Muscle layer of colon (tissue), 2 donors: ENCODE results near the gene PTPRD.

Experiments
- H3K27ac ChIP-seq: one replicate; pipeline ENCODE4 v1.7.0; 2013; ENCODE audit warnings: low read depth, mild to moderate bottlenecking, low read length, moderate library complexity
- H3K27me3 ChIP-seq, 2 donors: one replicate each; pipeline ENCODE4 v1.7.0; 2013; ENCODE audit warnings: low read length in 2 of 2, mild to moderate bottlenecking in 2 of 2; ENCODE audit not compliant: insufficient read depth in 2 of 2, control insufficient read depth in 1 of 2
- H3K36me3 ChIP-seq: one replicate; pipeline ENCODE4 v1.7.0; 2013; ENCODE audit warnings: mild to moderate bottlenecking, low read length; ENCODE audit not compliant: insufficient read depth
- H3K4me1 ChIP-seq: one replicate; pipeline ENCODE4 v1.7.0; 2013; ENCODE audit warnings: mild to moderate bottlenecking, low read length; ENCODE audit not compliant: insufficient read depth
- H3K4me3 ChIP-seq, 2 donors: one replicate each; pipeline ENCODE4 v1.7.0; 2013; ENCODE audit warnings: low read length in 2 of 2, low read depth in 1 of 2, mild to moderate bottlenecking in 1 of 2, moderate library complexity in 1 of 2
- H3K9ac ChIP-seq: one replicate; pipeline ENCODE4 v1.7.0; 2013; ENCODE audit warnings: low read length
- H3K9me3 ChIP-seq: one replicate; pipeline ENCODE4 v1.7.0; 2013; ENCODE audit warnings: mild to moderate bottlenecking, low read length
- donor health status: abdominal sarcoma.
- donor health status: Adenocarcinoma of cecum.

PTPRD gene

DNA sequence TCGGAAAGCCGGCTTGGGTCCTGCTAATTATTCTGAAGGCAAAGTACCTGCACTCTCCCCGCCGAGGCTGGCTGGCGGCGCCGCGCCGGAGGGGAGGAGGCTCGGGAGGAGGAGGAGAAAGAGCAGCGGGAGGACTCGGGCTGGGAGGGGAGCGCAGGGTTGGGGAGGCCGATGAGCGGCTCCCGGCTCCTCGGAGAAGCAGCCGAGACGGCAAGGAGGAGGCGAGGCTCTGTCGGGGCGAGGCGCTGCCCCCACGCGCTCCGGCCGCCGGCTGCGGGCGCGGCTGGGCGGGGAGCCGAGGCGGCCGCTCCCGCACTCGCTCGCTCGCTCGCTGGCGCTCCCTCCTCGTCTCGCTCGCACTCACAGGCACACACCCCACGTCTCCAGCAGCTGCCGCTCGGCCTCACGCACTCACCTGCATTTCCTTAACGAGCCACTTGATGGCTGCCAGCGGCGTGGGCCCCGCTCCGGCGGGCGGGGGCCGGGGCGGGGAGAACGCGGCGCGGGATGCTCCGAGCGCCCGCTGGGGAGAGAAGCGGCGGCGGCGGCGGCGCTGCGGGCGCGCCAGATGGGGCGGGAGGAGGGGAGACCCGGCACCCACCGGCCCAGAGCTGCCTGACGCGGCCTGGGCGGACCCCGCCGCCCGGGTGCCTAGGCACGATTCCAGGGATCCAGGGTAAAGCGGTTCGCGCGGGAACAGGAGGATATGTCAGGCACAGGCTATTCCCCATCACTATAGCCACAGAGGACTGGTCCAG is at the start of gene PTPRD:
PTPRD (minus strand) TSS at position 362 of the 758 bp plus-strand sequence.
- Histone ChIP-seq H3K4me1 (no peaks in the 10 kb centered on the region), H3K9me3 (no peaks in the 10 kb centered on the region), H3K4me3 (peak within 1 kb of the TSS; percentile 11 to 38), H3K9ac (no peak within 1 kb of the TSS), H3K27me3 (peaks cover 12 to 24% of the 10 kb centered on the region in 2 donors), H3K36me3 (no peaks in the 10 kb centered on the region), H3K27ac (no peak within 1 kb of the TSS)

DNA sequence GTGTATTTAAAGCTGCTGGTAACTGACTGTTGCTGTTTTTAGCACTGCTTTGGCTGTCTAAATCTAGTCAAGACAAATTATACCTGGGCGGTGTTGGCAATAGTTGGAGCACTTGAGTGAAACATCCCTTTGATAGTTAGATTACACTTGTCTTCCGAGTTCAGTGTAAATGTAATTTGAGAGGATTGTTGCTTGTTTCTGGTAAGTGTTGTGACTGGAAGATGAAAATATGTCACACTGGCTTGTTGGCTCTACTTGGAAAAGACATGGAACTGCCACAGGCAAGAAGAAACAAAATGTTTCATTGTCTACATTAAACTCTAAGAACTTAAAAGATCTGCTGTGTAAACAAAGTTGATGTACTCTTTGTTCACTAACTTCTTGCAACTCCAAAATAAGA is 49.2 kb upstream of the PTPRD start:
- Histone ChIP-seq H3K27ac (no peak overlapping the region), H3K36me3 (no peaks in the 10 kb centered on the region), H3K9ac (no peak overlapping the region), H3K4me1 (no peaks in the 10 kb centered on the region), H3K4me3 (no peak overlapping the region), H3K27me3 (no peaks in the 10 kb centered on the region), H3K9me3 (no peaks in the 10 kb centered on the region)

DNA sequence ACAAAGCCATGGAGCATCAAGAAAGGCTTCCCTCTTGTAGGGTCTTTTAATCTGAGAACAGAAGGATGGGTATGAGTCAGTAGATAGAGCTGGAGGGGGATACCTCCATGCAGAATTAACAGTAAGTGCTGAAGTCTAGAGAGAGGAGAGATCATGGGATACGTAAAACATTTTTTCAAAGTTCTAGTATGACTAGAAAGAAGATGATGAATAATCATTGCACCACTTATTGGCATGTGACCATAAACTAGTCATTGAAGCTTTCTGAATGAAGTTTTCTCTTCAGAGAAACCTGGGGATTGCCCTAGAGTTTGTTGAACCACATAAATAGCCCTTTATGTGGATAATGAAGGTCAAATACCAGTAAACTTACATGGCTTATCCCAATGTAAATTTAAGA is 48.6 kb upstream of the PTPRD start:
- no peaks in the 10 kb centered on the region for H3K4me1 ChIP-seq
- no peak overlapping the region for H3K4me3 ChIP-seq
- no peak overlapping the region for H3K9ac ChIP-seq
- H3K9me3 ChIP-seq: no peaks in the 10 kb centered on the region
- no peak overlapping the region for H3K27ac ChIP-seq
- no peaks in the 10 kb centered on the region for H3K27me3 ChIP-seq
- H3K36me3 ChIP-seq: no peaks in the 10 kb centered on the region

DNA sequence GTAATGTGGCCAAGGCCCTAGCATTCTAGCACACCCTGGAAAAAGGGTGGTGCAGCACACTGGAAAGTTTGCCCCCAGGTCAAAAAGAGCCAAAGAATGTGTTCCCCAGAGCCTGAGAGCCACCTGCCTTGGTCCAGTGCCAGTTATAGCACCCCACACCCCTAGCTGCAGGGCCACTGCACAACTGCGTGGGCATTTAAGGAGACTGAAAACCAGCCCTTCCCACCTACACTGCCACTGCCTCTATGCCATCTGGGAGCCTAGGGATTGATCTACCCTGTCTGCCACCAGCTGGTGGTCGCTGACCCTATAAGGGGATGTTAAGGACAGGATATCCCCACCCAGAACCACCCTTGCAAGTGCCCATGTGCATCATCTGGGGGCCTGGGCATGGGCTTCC is 38.2 kb upstream of the PTPRD start:
- H3K4me1 ChIP-seq: no peaks in the 10 kb centered on the region
- H3K27me3 ChIP-seq: no peaks in the 10 kb centered on the region
- no peaks in the 10 kb centered on the region for H3K9me3 ChIP-seq

DNA sequence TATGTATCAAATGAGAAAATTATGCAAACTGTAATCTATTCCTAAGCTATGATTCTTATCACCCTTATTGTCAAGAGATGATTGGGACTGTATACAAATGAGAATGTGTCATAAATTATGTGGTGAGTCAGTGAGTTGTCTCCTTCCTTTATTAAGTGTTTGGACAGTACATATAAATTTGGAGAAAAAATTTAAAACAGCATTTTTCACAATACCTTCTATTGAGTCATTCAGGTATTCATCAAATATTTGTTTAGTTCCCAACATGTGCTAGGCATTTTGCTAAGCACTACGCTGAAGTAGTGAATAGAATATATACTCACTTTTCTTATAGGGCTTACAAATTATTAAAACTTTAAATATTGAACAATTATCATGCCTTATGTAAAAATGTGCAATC is 36.3 kb upstream of the PTPRD start:
- no peaks in the 10 kb centered on the region for H3K36me3 ChIP-seq
- no peaks in the 10 kb centered on the region for H3K4me1 ChIP-seq
- H3K27me3 ChIP-seq: no peaks in the 10 kb centered on the region
- no peaks in the 10 kb centered on the region for H3K9me3 ChIP-seq
- no peak overlapping the region for H3K9ac ChIP-seq
- no peak overlapping the region for H3K4me3 ChIP-seq
- H3K27ac ChIP-seq: no peak overlapping the region

More for the DNA sequence above, 38.2 kb upstream of the PTPRD start:
- Histone ChIP-seq H3K9ac (no peak overlapping the region), H3K36me3 (no peaks in the 10 kb centered on the region), H3K4me3 (no peak overlapping the region), H3K27ac (no peak overlapping the region)

DNA sequence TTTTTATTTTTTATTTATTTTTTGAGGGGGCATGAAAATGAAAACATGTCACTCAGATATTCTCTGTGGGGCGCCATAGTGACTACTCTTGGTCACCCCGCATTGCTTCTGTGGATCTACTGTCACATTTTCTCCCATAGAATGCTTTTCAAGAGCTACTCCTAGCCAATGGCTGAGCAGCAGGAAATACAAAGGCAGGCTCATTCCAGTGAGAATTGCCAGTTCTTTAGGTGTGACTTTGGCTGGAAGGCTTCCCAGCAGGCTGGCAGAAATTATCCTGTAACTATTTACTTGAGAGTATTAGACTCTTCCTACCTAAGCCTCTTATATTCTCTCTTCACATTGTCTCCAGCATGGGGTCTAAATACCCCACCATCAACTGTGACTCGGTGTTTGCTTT is 21.0 kb upstream of the PTPRD start:
- H3K4me3 ChIP-seq: no peak overlapping the region
- no peak overlapping the region for H3K27ac ChIP-seq
- H3K36me3 ChIP-seq: no peaks in the 10 kb centered on the region
- no peak overlapping the region for H3K9ac ChIP-seq
- no peaks in the 10 kb centered on the region for H3K27me3 ChIP-seq
- H3K4me1 ChIP-seq: no peaks in the 10 kb centered on the region
- no peaks in the 10 kb centered on the region for H3K9me3 ChIP-seq

DNA sequence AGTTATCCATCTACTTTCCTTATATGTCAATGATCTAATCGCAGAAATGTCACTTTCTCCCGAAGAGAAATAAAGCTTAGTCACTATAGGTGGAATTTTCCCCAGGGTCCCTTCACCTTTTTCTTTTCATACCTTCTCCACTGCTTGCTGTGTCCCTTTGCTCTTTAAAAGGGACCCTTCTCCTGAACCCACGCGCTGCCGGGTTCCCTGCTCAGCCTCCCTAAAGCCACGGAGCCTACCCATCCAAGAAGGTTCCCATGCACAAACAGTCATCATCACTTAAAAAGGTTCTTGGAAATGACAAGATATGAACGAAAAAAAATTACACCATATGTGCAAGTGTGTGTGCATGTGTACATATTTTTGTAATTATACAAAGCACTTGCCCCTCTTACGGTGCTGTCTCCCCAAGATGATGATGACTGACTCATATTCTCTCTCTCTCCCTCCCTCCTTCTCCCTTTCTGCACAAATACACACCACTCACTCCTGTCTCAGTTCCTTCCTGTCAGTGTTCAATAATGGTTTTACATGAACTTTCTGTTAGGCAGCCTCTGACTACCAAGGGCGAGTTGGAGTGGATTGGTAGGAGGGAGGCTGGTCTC is 1.5 kb upstream of the PTPRD start:
- no peak overlapping the region for H3K27ac ChIP-seq
- H3K27me3 ChIP-seq: peaks cover 12 to 24% of the 10 kb centered on the region in 2 donors
- H3K9ac ChIP-seq: no peak overlapping the region
- no peaks in the 10 kb centered on the region for H3K36me3 ChIP-seq
- H3K4me1 ChIP-seq: no peaks in the 10 kb centered on the region
- H3K9me3 ChIP-seq: no peaks in the 10 kb centered on the region
- H3K4me3 ChIP-seq: no peak overlapping the region

DNA sequence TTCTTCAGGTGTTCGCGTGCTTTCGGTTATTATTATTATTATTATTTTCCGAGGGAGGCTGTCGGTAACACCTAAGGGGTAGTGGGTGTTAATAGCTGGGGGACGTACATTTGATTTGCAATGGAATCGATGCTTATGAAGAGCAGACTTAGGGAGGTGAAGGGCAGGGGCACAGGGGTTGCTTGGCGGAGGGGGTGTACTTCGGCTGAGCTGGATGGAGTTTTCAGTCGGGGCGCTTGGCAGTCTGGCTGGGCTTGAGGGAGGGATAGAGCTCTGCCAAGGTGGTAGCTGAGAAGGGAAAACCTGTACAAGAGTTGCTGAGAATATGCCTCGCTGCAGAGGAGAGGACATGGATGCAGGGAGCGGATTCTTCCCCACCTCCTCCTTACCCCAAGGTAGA is 617 bp upstream of the PTPRD start:
- Histone ChIP-seq H3K27me3 (peaks cover 12 to 24% of the 10 kb centered on the region in 2 donors), H3K9me3 (no peaks in the 10 kb centered on the region), H3K27ac (no peak overlapping the region), H3K4me1 (no peaks in the 10 kb centered on the region), H3K4me3 (peak overlapping the region in 1 of 2 donors; percentile 38), H3K36me3 (no peaks in the 10 kb centered on the region), H3K9ac (no peak overlapping the region)

DNA sequence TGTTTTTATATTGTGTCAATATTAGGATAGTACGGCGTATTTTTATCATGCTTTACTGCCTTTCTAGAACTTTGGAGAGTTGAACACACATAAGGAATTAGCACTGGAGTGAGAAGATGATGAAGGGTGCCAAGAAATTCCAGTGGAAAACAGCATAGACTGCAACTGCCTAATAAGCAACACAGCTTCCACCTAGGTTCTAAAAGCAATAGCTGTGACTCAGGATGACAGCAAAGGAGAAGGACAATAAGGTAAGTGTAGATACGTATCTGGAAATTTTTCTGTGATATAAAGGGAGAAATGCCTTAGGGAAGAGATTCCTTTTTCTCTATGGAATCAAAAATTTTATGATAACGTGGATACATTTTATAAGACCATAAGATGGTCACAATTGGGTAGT is 7.4 kb downstream of the PTPRD start:
- H3K27me3 ChIP-seq: no peaks in the 10 kb centered on the region
- H3K27ac ChIP-seq: no peak overlapping the region
- no peaks in the 10 kb centered on the region for H3K9me3 ChIP-seq
- H3K36me3 ChIP-seq: no peaks in the 10 kb centered on the region
- no peak overlapping the region for H3K9ac ChIP-seq
- no peak overlapping the region for H3K4me3 ChIP-seq
- no peaks in the 10 kb centered on the region for H3K4me1 ChIP-seq

DNA sequence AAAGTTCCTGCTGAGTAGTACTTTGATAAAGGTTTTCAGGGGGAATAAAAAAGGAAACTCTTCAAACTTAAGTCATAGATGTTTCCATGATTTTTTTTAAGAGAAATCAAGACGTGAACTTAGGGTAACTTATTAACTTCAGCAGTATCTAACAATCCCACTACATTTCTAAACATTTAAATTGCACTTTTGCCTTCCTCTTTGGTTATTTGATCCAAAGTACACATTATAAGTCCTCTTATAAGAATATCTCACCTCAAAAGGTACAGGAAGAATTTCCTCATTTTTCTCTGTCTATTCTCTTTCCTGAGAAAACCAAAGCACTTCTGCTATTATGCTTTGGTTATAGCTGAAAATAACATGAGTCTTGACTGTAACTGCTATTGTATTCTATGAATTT is 7.9 kb downstream of the PTPRD start:
- no peak overlapping the region for H3K27ac ChIP-seq
- H3K4me1 ChIP-seq: no peaks in the 10 kb centered on the region
- H3K9me3 ChIP-seq: no peaks in the 10 kb centered on the region
- no peak overlapping the region for H3K4me3 ChIP-seq
- no peaks in the 10 kb centered on the region for H3K36me3 ChIP-seq
- H3K27me3 ChIP-seq: no peaks in the 10 kb centered on the region
- H3K9ac ChIP-seq: no peak overlapping the region

DNA sequence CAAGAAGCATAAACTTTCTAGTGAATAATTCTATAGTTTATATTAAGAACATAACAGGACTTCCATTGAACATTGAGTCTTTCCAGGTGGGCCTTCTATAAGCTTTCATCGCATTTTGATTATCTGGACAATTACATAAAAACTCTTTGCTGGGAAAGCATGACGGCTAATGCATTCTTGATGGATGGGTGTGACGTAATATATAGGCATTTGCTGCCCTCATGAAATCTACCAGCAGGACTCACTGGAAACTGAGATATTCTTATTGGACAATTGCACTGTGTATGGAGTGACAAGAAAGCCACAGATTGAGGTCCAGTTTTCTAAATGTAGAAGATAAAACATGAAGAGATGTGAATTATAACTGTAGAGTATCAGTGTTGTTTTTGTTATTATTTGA is 15.0 kb downstream of the PTPRD start:
- H3K36me3 ChIP-seq: no peaks in the 10 kb centered on the region
- no peak overlapping the region for H3K27ac ChIP-seq
- no peak overlapping the region for H3K9ac ChIP-seq
- no peak overlapping the region for H3K4me3 ChIP-seq
- no peaks in the 10 kb centered on the region for H3K4me1 ChIP-seq
- H3K27me3 ChIP-seq: no peaks in the 10 kb centered on the region
- H3K9me3 ChIP-seq: no peaks in the 10 kb centered on the region

DNA sequence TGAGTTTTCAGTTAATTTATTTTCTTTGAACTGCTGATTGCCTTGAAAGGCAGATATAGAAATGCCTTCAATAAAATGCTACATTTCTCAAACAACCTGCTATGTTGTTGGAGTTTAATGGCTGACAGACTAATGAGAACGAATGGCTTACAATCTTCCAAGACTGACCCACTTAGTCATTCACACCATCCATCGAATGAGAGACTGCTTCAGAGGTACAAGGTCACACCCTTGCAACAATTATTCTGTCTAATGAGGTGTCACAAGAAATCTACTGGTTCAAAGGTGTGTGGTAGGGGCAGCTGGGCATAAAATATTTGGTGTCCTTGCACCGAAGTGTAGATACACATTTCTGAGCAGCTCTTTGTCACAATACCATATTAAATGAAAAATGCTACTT is 18.3 kb downstream of the PTPRD start:
- no peaks in the 10 kb centered on the region for H3K9me3 ChIP-seq
- H3K4me1 ChIP-seq: no peaks in the 10 kb centered on the region

More for the DNA sequence above, 18.3 kb downstream of the PTPRD start:
- Histone ChIP-seq H3K36me3 (no peaks in the 10 kb centered on the region), H3K27ac (no peak overlapping the region), H3K9ac (no peak overlapping the region), H3K27me3 (no peaks in the 10 kb centered on the region), H3K4me3 (no peak overlapping the region)
